Fibroblast of villous mesenchyme (primary cell): Measurements from ENCODE around the gene ZNF584. TPM values are rescaled to one million over a fixed set of nuclear protein-coding genes. Genes with fewer than 3 reads are reported as not detected.

Experiments used
- DNase-seq: peaks from one replicate; pipeline ENCODE4 v3.0.0-alpha.2; 2010; ENCODE audit warnings: low read depth
- H3K4me3 ChIP-seq: 2 replicates; pipeline ENCODE4 v1.5.1; 2011; ENCODE audit warnings: low read depth, mild to moderate bottlenecking, low read length
- CTCF ChIP-seq: IDR thresholded peaks from 2 replicates; pipeline ENCODE4 v1.5.1; 2012; ENCODE audit warnings: low read depth, mild to moderate bottlenecking, low read length; ENCODE audit not compliant: insufficient read depth
- total RNA-seq: library from RNA; depleted of rRNA; stranded (reverse); fragments of >200 nt; gene quantifications from 2 replicates; pipeline ENCODE4 v1.2.3, GENCODE V29; 2012

ZNF584 gene
- total RNA-seq, 1 donor, result 26.3 TPM

- no peak for TF ChIP-seq CTCF
- DNase-seq, result no peak
- peak overlapping the region; percentile 84 for H3K4me3 ChIP-seq
Measured at GRCh38 chr19:58385891-58386575, 22.4 kb upstream of the ZNF584 start.

GRCh38 chr19:58386576-58387337 is 21.7 kb upstream of the ZNF584 start, which contains the start of gene RPS5:
Gene RPS5 (plus strand): TSS chr19:58387269. CDS start chr19:58388138, 869 bp downstream.
- TF ChIP-seq CTCF, result no peak
- H3K4me3 ChIP-seq, result peak within 1 kb of the TSS; percentile 84
- peak; percentile 99 for DNase-seq

GRCh38 chr19:58387338-58388174 is 20.9 kb upstream of the ZNF584 start:
- no peak for TF ChIP-seq CTCF
- no peak for DNase-seq

GRCh38 chr19:58388175-58388526 is 20.3 kb upstream of the ZNF584 start:
- DNase-seq, result no peak
- H3K4me3 ChIP-seq, result peak overlapping the region; percentile 84
- no peak for TF ChIP-seq CTCF

More at GRCh38 chr19:58387338-58388174, 20.9 kb upstream of the ZNF584 start:
- H3K4me3 ChIP-seq, result peak overlapping the region; percentile 84

- no peak for TF ChIP-seq CTCF
- no peak overlapping the region for H3K4me3 ChIP-seq
- DNase-seq, result no peak
Measured at GRCh38 chr19:58392945-58393724, 15.3 kb upstream of the ZNF584 start.

- no peak for DNase-seq
- no peak for TF ChIP-seq CTCF
Measured at GRCh38 chr19:58393725-58394033, 14.8 kb upstream of the ZNF584 start.

More at GRCh38 chr19:58393725-58394033, 14.8 kb upstream of the ZNF584 start:
- H3K4me3 ChIP-seq, result no peak overlapping the region
